DND-41 (cell line): ENCODE measurements around the gene RFESD.

ENCODE experiments used
- EZH2 ChIP-seq: IDR thresholded peaks from 3 replicates; pipeline ENCODE4 v1.6.1; 2012; ENCODE audit warnings: borderline replicate concordance, low read depth, mild to moderate bottlenecking, moderate library complexity, low read length, inconsistent platforms; ENCODE audit not compliant: severe bottlenecking
- TF ChIP-seq, protein P1 (sequence below): IDR thresholded peaks from 2 replicates; pipeline ENCODE4 v1.5.1; 2012; ENCODE audit warnings: borderline replicate concordance, low read length, moderate library complexity, mild to moderate bottlenecking; ENCODE audit not compliant: poor library complexity, severe bottlenecking; ENCODE audit errors: extremely low read depth

DNA sequence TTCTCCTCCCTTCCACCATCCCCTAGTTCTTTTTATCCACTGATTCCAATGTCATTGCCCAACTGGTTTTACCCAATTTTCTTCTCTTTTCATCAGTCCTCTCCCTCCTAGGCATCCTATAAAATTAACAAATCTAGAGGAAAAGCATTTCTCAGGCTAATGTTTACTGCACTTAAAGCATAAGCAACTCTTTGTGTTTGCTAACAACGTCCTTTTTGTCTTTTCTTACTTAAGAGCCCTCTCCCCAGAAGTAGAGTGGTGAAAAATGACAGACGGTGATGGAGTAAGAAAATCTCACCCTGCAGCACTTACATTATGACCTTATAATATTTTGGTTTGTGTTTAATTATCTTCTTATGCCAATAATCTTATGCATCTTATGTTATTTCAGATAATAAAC is 37.8 kb downstream of the RFESD start:
- TF ChIP-seq, protein P1, sequence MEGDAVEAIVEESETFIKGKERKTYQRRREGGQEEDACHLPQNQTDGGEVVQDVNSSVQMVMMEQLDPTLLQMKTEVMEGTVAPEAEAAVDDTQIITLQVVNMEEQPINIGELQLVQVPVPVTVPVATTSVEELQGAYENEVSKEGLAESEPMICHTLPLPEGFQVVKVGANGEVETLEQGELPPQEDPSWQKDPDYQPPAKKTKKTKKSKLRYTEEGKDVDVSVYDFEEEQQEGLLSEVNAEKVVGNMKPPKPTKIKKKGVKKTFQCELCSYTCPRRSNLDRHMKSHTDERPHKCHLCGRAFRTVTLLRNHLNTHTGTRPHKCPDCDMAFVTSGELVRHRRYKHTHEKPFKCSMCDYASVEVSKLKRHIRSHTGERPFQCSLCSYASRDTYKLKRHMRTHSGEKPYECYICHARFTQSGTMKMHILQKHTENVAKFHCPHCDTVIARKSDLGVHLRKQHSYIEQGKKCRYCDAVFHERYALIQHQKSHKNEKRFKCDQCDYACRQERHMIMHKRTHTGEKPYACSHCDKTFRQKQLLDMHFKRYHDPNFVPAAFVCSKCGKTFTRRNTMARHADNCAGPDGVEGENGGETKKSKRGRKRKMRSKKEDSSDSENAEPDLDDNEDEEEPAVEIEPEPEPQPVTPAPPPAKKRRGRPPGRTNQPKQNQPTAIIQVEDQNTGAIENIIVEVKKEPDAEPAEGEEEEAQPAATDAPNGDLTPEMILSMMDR = no peak
- no peak for TF ChIP-seq EZH2
